IMR-90 (cell line): Measurements from ENCODE around the gene GPAT3. TPM values are rescaled to one million over a fixed set of nuclear protein-coding genes. Genes with fewer than 3 reads are reported as not detected.

ENCODE experiments used
- ATAC-seq: fragments of 200-7000 bp; cut with Tn5 transposase; 2 replicates; pipeline ENCODE4 v1.9.1; 2020; ENCODE audit warnings: low read depth, mild to moderate bottlenecking, moderate library complexity
- BruUV-seq: library from RNA; stranded (reverse); fragments of 400-500 nt; replicated peaks from 2 replicates; lab custom pipeline; 2021; lab: Mats Ljungman, UMichigan
- CTCF ChIA-PET: fragments of 300-600 bp; formaldehyde crosslinking; extraction: SDS; loops from one replicate; lab custom pipeline; 2021; ENCODE audit warnings: antibody characterized with exemption; lab: Yijun Ruan, JAX
- POLR2A ChIA-PET: fragments of 300-600 bp; sonication (Branson Sonifier 250); formaldehyde crosslinking; loops from one replicate; lab custom pipeline; 2022; ENCODE audit warnings: antibody characterized with exemption; ENCODE audit not compliant: unreplicated experiment; lab: Charles Lee
- DNase-seq: peaks from one replicate; pipeline ENCODE4 v3.0.0; 2013
- H2AFZ ChIP-seq: replicated peaks from 2 replicates; pipeline ENCODE3; 2013; ENCODE audit warnings: low read length, mild to moderate bottlenecking; ENCODE audit not compliant: poor library complexity
- H2AK5ac ChIP-seq: 2 replicates; pipeline ENCODE4 v1.6.1; 2013; ENCODE audit warnings: low read depth, low read length, inconsistent platforms
- H2AK9ac ChIP-seq: replicated peaks from 2 replicates; pipeline ENCODE3; 2013; ENCODE audit warnings: mild to moderate bottlenecking, low read depth, low read length, moderate library complexity; ENCODE audit not compliant: poor library complexity
- H2BK120ac ChIP-seq: 2 replicates; pipeline ENCODE4 v1.6.1; 2013; ENCODE audit warnings: low read depth, low read length, inconsistent platforms
- H2BK15ac ChIP-seq: 3 replicates; pipeline ENCODE4 v1.6.1; 2013; ENCODE audit warnings: low read depth, low read length, inconsistent platforms
- H2BK20ac ChIP-seq: 2 replicates; pipeline ENCODE4 v1.6.1; 2013; ENCODE audit warnings: low read depth, mild to moderate bottlenecking, inconsistent platforms, low read length, moderate library complexity
- H2BK5ac ChIP-seq: 2 replicates; pipeline ENCODE4 v1.6.1; 2013; ENCODE audit warnings: mild to moderate bottlenecking, low read depth, low read length, inconsistent platforms; ENCODE audit not compliant: poor library complexity, severe bottlenecking
- H3K14ac ChIP-seq: replicated peaks from 2 replicates; pipeline ENCODE4 v1.6.1; 2013; ENCODE audit warnings: low read depth, low read length, inconsistent platforms
- H3K18ac ChIP-seq: 2 replicates; pipeline ENCODE4 v1.6.1; 2013; ENCODE audit warnings: low read depth, low read length, control low read depth
- H3K23ac ChIP-seq: 2 replicates; pipeline ENCODE4 v1.6.1; 2013; ENCODE audit warnings: low read depth, low read length, inconsistent platforms
- H3K27ac ChIP-seq: 2 replicates; pipeline ENCODE4 v1.5.1; 2013; ENCODE audit warnings: mild to moderate bottlenecking, control low read depth, low read length; ENCODE audit not compliant: insufficient read depth
- H3K27me3 ChIP-seq: 2 replicates; pipeline ENCODE4 v1.6.1; 2013; ENCODE audit warnings: low read length; ENCODE audit not compliant: control insufficient read depth, insufficient read depth
- H3K36me3 ChIP-seq: 2 replicates; pipeline ENCODE4 v1.6.1; 2013; ENCODE audit warnings: low read length, mixed read lengths; ENCODE audit not compliant: control insufficient read depth, insufficient read depth
- H3K4ac ChIP-seq: 2 replicates; pipeline ENCODE4 v1.6.1; 2013; ENCODE audit warnings: low read depth, low read length, inconsistent platforms
- H3K4me1 ChIP-seq: 2 replicates; pipeline ENCODE4 v1.6.1; 2013; ENCODE audit warnings: low read length, mixed read lengths; ENCODE audit not compliant: control insufficient read depth, insufficient read depth
- H3K4me2 ChIP-seq: 2 replicates; pipeline ENCODE4 v1.6.1; 2013; ENCODE audit warnings: low read depth, mild to moderate bottlenecking, control low read depth, low read length, moderate library complexity
- H3K4me3 ChIP-seq: 2 replicates; pipeline ENCODE4 v1.5.1; 2013; ENCODE audit warnings: low read depth, mild to moderate bottlenecking, control low read depth, low read length, moderate library complexity; ENCODE audit not compliant: insufficient read depth
- H3K56ac ChIP-seq: 2 replicates; pipeline ENCODE4 v1.6.1; 2013; ENCODE audit warnings: low read length, inconsistent platforms; ENCODE audit not compliant: insufficient read depth; ENCODE audit errors: extremely low read depth
- H3K79me1 ChIP-seq, 2 experiments: 2 replicates each; pipeline ENCODE4 v1.6.1; 2013; ENCODE audit warnings: low read length in 2 of 2, inconsistent platforms in 1 of 2, low read depth in 1 of 2
- H3K9ac ChIP-seq: 2 replicates; pipeline ENCODE4 v1.6.1; 2013; ENCODE audit warnings: low read depth, low read length, control low read depth
- H3K9me1 ChIP-seq: 2 replicates; pipeline ENCODE4 v1.6.1; 2013; ENCODE audit warnings: low read length, inconsistent platforms; ENCODE audit not compliant: insufficient read depth
- H3K9me3 ChIP-seq: 2 replicates; pipeline ENCODE4 v1.6.1; 2013; ENCODE audit warnings: low read length; ENCODE audit not compliant: control insufficient read depth, insufficient read depth
- H4K20me1 ChIP-seq: 2 replicates; pipeline ENCODE4 v1.6.1; 2013; ENCODE audit warnings: low read length, inconsistent platforms; ENCODE audit not compliant: insufficient read depth
- H4K5ac ChIP-seq: 2 replicates; pipeline ENCODE4 v1.6.1; 2013; ENCODE audit warnings: mild to moderate bottlenecking, low read depth, low read length, control low read depth
- H4K8ac ChIP-seq, 2 experiments: 2 replicates each; pipeline ENCODE4 v1.6.1; 2013; ENCODE audit warnings: low read depth in 2 of 2, low read length in 2 of 2, control low read depth in 1 of 2, inconsistent platforms in 1 of 2
- H4K91ac ChIP-seq: 2 replicates; pipeline ENCODE4 v1.6.1; 2013; ENCODE audit warnings: low read depth, low read length, inconsistent platforms; ENCODE audit not compliant: insufficient read depth
- BHLHE40 ChIP-seq: fragments of 150-350 bp; IDR thresholded peaks from 2 replicates; pipeline ENCODE4 v1.6.1; 2016; ENCODE audit warnings: mild to moderate bottlenecking, low read depth, low read length
- CEBPB ChIP-seq: IDR thresholded peaks from 2 replicates; pipeline ENCODE4 v1.6.1; 2012; ENCODE audit warnings: low read depth, low read length, improper control_type of control experiment
- CHD1 ChIP-seq: IDR thresholded peaks from 2 replicates; pipeline ENCODE4 v1.6.1; 2012; ENCODE audit warnings: low read depth, low read length, improper control_type of control experiment
- FOS ChIP-seq: fragments of 150-350 bp; IDR thresholded peaks from 2 replicates; pipeline ENCODE4 v1.6.1; 2016; ENCODE audit warnings: low read depth, low read length
- MAFK ChIP-seq: IDR thresholded peaks from 2 replicates; pipeline ENCODE4 v1.6.1; 2012; ENCODE audit warnings: low read depth, low read length, improper control_type of control experiment
- MAZ ChIP-seq: IDR thresholded peaks from 2 replicates; pipeline ENCODE4 v1.6.1; 2012; ENCODE audit warnings: low read depth, mild to moderate bottlenecking, low read length, improper control_type of control experiment, moderate library complexity, borderline replicate concordance
- NFE2L2 ChIP-seq: fragments of 150-350 bp; IDR thresholded peaks from 2 replicates; pipeline ENCODE4 v1.6.1; 2016; ENCODE audit warnings: low read depth, mild to moderate bottlenecking, low read length
- RAD21 ChIP-seq: IDR thresholded peaks from 2 replicates; pipeline ENCODE4 v1.6.1; 2012; ENCODE audit warnings: low read length, improper control_type of control experiment
- RFX5 ChIP-seq: IDR thresholded peaks from 2 replicates; pipeline ENCODE4 v1.8.0; 2012; ENCODE audit warnings: low read depth, mild to moderate bottlenecking, low read length, moderate library complexity
- SMC3 ChIP-seq: fragments of 150-350 bp; IDR thresholded peaks from 2 replicates; pipeline ENCODE4 v1.6.1; 2016; ENCODE audit warnings: low read depth, mild to moderate bottlenecking, antibody characterized with exemption, low read length, moderate library complexity
- WGBS, 2 experiments: methylation state at CpG; one replicate each; pipeline versions ENCODE4 v1.1.5 to v1.1.7; 2013; ENCODE audit warnings: missing lambda C conversion rate in 2 of 2; ENCODE audit not compliant: insufficient read length in 1 of 2; ENCODE audit errors: extremely low coverage in 2 of 2; 5-methylcytosine and 5-hydroxymethylcytosine counted together
- dilution Hi-C: fragments of 300-500 bp; cut with HindIII; formaldehyde crosslinking; loops from one replicate; pipeline ENCODE4 v1.14.3; 2018; ENCODE audit warnings: low sequenced_read_pairs; ENCODE audit not compliant: unreplicated experiment
- in situ Hi-C: fragments of 300-500 bp; cut with MboI; formaldehyde crosslinking; loops from 3 replicates; pipeline ENCODE4 v1.14.3; 2019; ENCODE audit warnings: low sequenced_read_pairs, inconsistent platforms, mixed read lengths
- intact Hi-C: fragments of 100-400 bp; cut with micrococcal nuclease; formaldehyde crosslinking; loops from 2 replicates; pipeline ENCODE4 v1.10.0; 2022
- polyA plus RNA-seq, 3 experiments: library from polyadenylated mRNA; depleted of rRNA; stranded (reverse); fragments of >200 nt; gene quantifications; 2 replicates each; pipeline ENCODE4 v1.2.3, GENCODE V29; 2012; ENCODE audit warnings: low replicate concordance in 1 of 3
- total RNA-seq: library from RNA; depleted of rRNA; stranded (reverse); fragments of >200 nt; gene quantifications from 2 replicates; pipeline ENCODE4 v1.2.3, GENCODE V29; 2012
- TF ChIP-seq, protein P1 (sequence below): fragments of 150-350 bp; IDR thresholded peaks from 2 replicates; pipeline ENCODE4 v1.6.1; 2017; ENCODE audit warnings: mild to moderate bottlenecking, antibody characterized with exemption, low read length, low read depth
- TF ChIP-seq, protein P2 (sequence below): fragments of 150-350 bp; IDR thresholded peaks from 2 replicates; pipeline ENCODE4 v1.6.1; 2016; ENCODE audit warnings: low read depth, mild to moderate bottlenecking, low read length, moderate library complexity, borderline replicate concordance

The GPAT3 gene
- total and polyA plus RNA-seq, 2 of the 4 experiments (the other 2 are of a cell fraction): 1.3 to 2.9 TPM

DNA sequence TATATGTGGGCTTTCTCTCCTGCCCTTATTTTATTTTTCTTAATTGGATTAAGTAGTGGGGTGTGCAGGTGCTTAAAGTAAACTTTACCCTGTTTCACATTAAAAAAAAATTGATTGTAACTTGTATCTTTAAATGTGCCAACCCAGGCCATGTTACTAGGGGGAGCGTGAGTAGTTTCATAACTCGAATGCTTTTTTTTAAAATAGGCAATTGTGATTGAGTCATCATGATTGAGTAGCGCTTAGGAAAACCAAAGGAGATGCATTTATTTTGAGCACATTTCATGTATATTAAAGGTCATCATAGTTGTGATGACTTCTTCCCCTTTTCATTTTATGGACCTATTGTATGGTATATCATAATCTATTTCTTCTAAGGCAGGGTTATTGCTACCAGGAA is 32.2 kb downstream of the GPAT3 start:
- no peaks in the 10 kb centered on the region for H3K4me1 ChIP-seq
- no peaks in the 10 kb centered on the region for H3K27me3 ChIP-seq
- H3K4me2 ChIP-seq: no peak overlapping the region
- no peak overlapping the region for H3K27ac ChIP-seq
- H4K20me1 ChIP-seq: no peaks in the 10 kb centered on the region
- peaks cover 3% of the 10 kb centered on the region; the same call in 1 of the 2 replicates for H3K9me1 ChIP-seq
- no peak overlapping the region for H3K4me3 ChIP-seq
- no peak overlapping the region for H3K9ac ChIP-seq
- H3K4ac ChIP-seq: no peak overlapping the region
- H3K23ac ChIP-seq: no peak overlapping the region
- no peak overlapping the region for H4K5ac ChIP-seq
- no peak overlapping the region for H2BK5ac ChIP-seq
- DNase-seq (no peak), ATAC-seq (no peak)
- CTCF ChIA-PET: no interaction called here
- no peak overlapping the region for H3K14ac ChIP-seq
- POLR2A ChIA-PET: no interaction called here
- H3K36me3 ChIP-seq: no peaks in the 10 kb centered on the region
- no peak overlapping the region for H2AK9ac ChIP-seq
- no peaks in the 10 kb centered on the region for H3K9me3 ChIP-seq
- H4K8ac ChIP-seq: no peak overlapping the region
- BruUV-seq: no TSS peak
- no peak overlapping the region for H2AFZ ChIP-seq
- WGBS, 2 experiments: 80% methylated on average over 1 of the region's 3 CpGs; no CpG with 5 or more reads in 1 of the 2 experiments
- H2AK5ac ChIP-seq: no peak overlapping the region
- H2BK20ac ChIP-seq: no peak overlapping the region
- H2BK120ac ChIP-seq: no peak overlapping the region
- H3K56ac ChIP-seq: no peak overlapping the region
- no peaks in the 10 kb centered on the region; a peak in 1 of 4 replicates for H3K79me1 ChIP-seq
- dilution Hi-C loops (no loop called here), in situ Hi-C loops (no loop called here), intact Hi-C loops (no loop called here)
- no peak overlapping the region for H2BK15ac ChIP-seq
- no peak overlapping the region for H4K91ac ChIP-seq
- TF ChIP-seq BHLHE40: no peak
- TF ChIP-seq, protein P1, sequence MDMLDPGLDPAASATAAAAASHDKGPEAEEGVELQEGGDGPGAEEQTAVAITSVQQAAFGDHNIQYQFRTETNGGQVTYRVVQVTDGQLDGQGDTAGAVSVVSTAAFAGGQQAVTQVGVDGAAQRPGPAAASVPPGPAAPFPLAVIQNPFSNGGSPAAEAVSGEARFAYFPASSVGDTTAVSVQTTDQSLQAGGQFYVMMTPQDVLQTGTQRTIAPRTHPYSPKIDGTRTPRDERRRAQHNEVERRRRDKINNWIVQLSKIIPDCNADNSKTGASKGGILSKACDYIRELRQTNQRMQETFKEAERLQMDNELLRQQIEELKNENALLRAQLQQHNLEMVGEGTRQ: no peak
- no peak for TF ChIP-seq RFX5
- no peak for TF ChIP-seq NFE2L2
- TF ChIP-seq, protein P2, sequence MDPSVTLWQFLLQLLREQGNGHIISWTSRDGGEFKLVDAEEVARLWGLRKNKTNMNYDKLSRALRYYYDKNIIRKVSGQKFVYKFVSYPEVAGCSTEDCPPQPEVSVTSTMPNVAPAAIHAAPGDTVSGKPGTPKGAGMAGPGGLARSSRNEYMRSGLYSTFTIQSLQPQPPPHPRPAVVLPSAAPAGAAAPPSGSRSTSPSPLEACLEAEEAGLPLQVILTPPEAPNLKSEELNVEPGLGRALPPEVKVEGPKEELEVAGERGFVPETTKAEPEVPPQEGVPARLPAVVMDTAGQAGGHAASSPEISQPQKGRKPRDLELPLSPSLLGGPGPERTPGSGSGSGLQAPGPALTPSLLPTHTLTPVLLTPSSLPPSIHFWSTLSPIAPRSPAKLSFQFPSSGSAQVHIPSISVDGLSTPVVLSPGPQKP: no peak
- no peak for TF ChIP-seq MAFK
- no peak for TF ChIP-seq SMC3
- TF ChIP-seq MAZ: no peak
- no peak for TF ChIP-seq CEBPB
- TF ChIP-seq RAD21: no peak
- no peak for TF ChIP-seq CHD1
- TF ChIP-seq FOS: no peak
- H3K18ac ChIP-seq: no peak overlapping the region
